ENCODE measurements around the gene TOR3A. TPM values are rescaled to one million over a fixed set of nuclear protein-coding genes. Genes with fewer than 3 reads are reported as not detected.

TOR3A gene
- total and polyA plus RNA-seq, 10 of the 15 experiments (the other 5 are each of a cell fraction or from before 2014, with no cell fraction given): 8.6 to 87.9 (median 46.3) TPM

GRCh38 chr1:179145521-179145920 is 63.7 kb downstream of the TOR3A start:
- SMC1A ChIA-PET (ENCODE audit: uncharacterized antibody, unreplicated experiment): interaction anchor here (1.0 kb wide), 1 partner anchor 11 kb away, joined by 3 read pairs; no protein-coding TSS in a partner anchor
- no TSS peak for BruUV-seq (replicated peaks)
- TF ChIP-seq ZNF687 (IDR thresholded peaks at IDR 0.05) (no peak), RAD51 (IDR thresholded peaks at IDR 0.05) (no peak), ZBTB4 (CRISPR knock-in tag; IDR thresholded peaks at IDR 0.05) (no peak), RFX5 (IDR thresholded peaks at IDR 0.05; ENCODE audit: low read depth, low read length) (no peak), ZNF384 (IDR thresholded peaks at IDR 0.05; ENCODE audit: borderline replicate concordance, low read depth, low read length) (no peak), GATAD2B (conservative IDR thresholded peaks at IDR 0.05; ENCODE audit: low read depth) (no peak), ETV6 (conservative IDR thresholded peaks at IDR 0.05 in 1 of 2, IDR thresholded peaks at IDR 0.05 in 1 of 2; ENCODE audit: borderline replicate concordance in 1 of 2, low read depth in 1 of 2) (no peak), SMC3 (IDR thresholded peaks at IDR 0.05; ENCODE audit: borderline replicate concordance, low read length) (no peak), MAX (IDR thresholded peaks at IDR 0.05; ENCODE audit: low read depth, low read length) (no peak), FOXM1 (IDR thresholded peaks at IDR 0.05; ENCODE audit: low read depth, low read length) (no peak), EED (IDR thresholded peaks at IDR 0.05; ENCODE audit: low read depth) (no peak), ZNF622 (IDR thresholded peaks at IDR 0.05) (no peak), YY1 (IDR thresholded peaks at IDR 0.05; ENCODE audit: low read depth, low read length) (no peak), IRF4 (IDR thresholded peaks at IDR 0.05; ENCODE audit: low read depth, low read length) (no peak)

More at GRCh38 chr1:179145521-179145920, 63.7 kb downstream of the TOR3A start:
- CTCF ChIA-PET: no interaction called here
- intact Hi-C loops (cut with micrococcal nuclease; ENCODE audit: unreplicated experiment) (no loop called here), in situ Hi-C loops (cut with MboI) (no loop called here)
- WGBS (ENCODE audit: insufficient coverage, insufficient replicate concordance, low lambda C conversion rate, missing lambda C conversion rate): 94% methylated on average over 3 of the region's 3 CpGs
- Histone ChIP-seq H3K9ac (ENCODE audit: control insufficient read depth, insufficient read depth, low read length) (no peak overlapping the region), H3K79me2 (ENCODE audit: control insufficient read depth, insufficient read depth, low read length) (no peaks in the 10 kb centered on the region), H3K4me2 (ENCODE audit: control insufficient read depth, insufficient read depth) (no peak overlapping the region), H3K27me3 (replicated peaks in 1 of 2; ENCODE audit: control insufficient read depth in 2 of 2, insufficient read depth in 2 of 2, low read length in 1 of 2) (no peaks in the 10 kb centered on the region), H3K4me1 (ENCODE audit: control insufficient read depth, insufficient read depth, low read length) (no peaks in the 10 kb centered on the region; the same call in 1 of the 2 replicates), H3K27ac (ENCODE audit: control insufficient read depth, insufficient read depth) (no peak overlapping the region), H2AFZ (ENCODE audit: control insufficient read depth, low read depth, low read length) (no peak overlapping the region), H3K36me3 (ENCODE audit: control insufficient read depth in 2 of 2, insufficient read depth in 2 of 2, low read length in 1 of 2) (no peaks in the 10 kb centered on the region), H3K9me3 (replicated peaks; ENCODE audit: control insufficient read depth, insufficient read depth, low read length) (peaks cover 5% of the 10 kb centered on the region), H3K4me3 (no peak overlapping the region), H4K20me1 (ENCODE audit: control insufficient read depth, insufficient read depth) (no peaks in the 10 kb centered on the region)
- DNase-seq (ENCODE audit: low read depth, low spot score): no peak
- no peak for ATAC-seq
- no peak for FAIRE-seq
- RAD21 ChIA-PET (ENCODE audit: unreplicated experiment): no interaction called here
- POLR2A ChIA-PET: no interaction called here
